Stimulated activated naive CD8-positive, alpha-beta T cell treated with anti-CD3 and anti-CD28 coated beads, Interleukin-15, amount 100 ng/mL, for 72 hours (primary cell): ENCODE results near the gene FAM25G.
"Not testable (repeated sequence)": the region's sequence is repeated elsewhere in the genome, so short reads cannot be mapped to it uniquely, and the experiment has no call there.

Experiments
- ATAC-seq: fragments of 150-1000 bp; cut with Tn5 transposase; 2 replicates; pipeline ENCODE4 v1.10.0; 2021; ENCODE audit warnings: mild to moderate bottlenecking, moderate library complexity
- DNase-seq, 2 donors: peaks; one replicate each; pipeline ENCODE4 v3.0.0; 2021 to 2022
- H3K27ac Mint-ChIP-seq, 2 donors: one replicate each; pipeline ENCODE4 v1.8.0; 2022; ENCODE audit warnings: mild to moderate bottlenecking in 2 of 2, mixed read lengths in 2 of 2, moderate library complexity in 2 of 2
- H3K27me3 Mint-ChIP-seq: one replicate; pipeline ENCODE4 v1.8.0; 2022; ENCODE audit warnings: mixed read lengths
- H3K4me1 Mint-ChIP-seq: one replicate; pipeline ENCODE4 v1.8.0; 2022; ENCODE audit warnings: mild to moderate bottlenecking, mixed read lengths
- H3K4me3 Mint-ChIP-seq, 2 donors: one replicate each; pipeline ENCODE4 v1.8.0; 2022; ENCODE audit warnings: mild to moderate bottlenecking in 2 of 2, mixed read lengths in 2 of 2, moderate library complexity in 1 of 2
- H3K9me3 Mint-ChIP-seq, 2 donors: one replicate each; pipeline ENCODE4 v1.8.0; 2022; ENCODE audit warnings: mixed read lengths in 2 of 2

The FAM25G gene

GRCh38 chr10:47491600-47491999 is at the start of gene FAM25G:
TSS of gene FAM25G (minus strand) at chr10:47491700. CDS start at chr10:47491674, 26 bp downstream.
- H3K4me1 Mint-ChIP-seq, ATAC-seq, H3K27me3 Mint-ChIP-seq, H3K9me3 Mint-ChIP-seq, DNase-seq, H3K4me3 Mint-ChIP-seq, H3K27ac Mint-ChIP-seq: not testable (repeated sequence)

- not testable (repeated sequence) for H3K4me3 Mint-ChIP-seq, H3K9me3 Mint-ChIP-seq, DNase-seq, H3K27ac Mint-ChIP-seq, H3K27me3 Mint-ChIP-seq, H3K4me1 Mint-ChIP-seq, ATAC-seq
Measured at GRCh38 chr10:47536430-47536829, 44.9 kb upstream of the FAM25G start.

- H3K4me3 Mint-ChIP-seq, H3K27me3 Mint-ChIP-seq, H3K27ac Mint-ChIP-seq, ATAC-seq, DNase-seq, H3K9me3 Mint-ChIP-seq, H3K4me1 Mint-ChIP-seq: not testable (repeated sequence)
Measured at GRCh38 chr10:47523475-47523874, 32.0 kb upstream of the FAM25G start, which contains the start of gene AGAP9. TSS of gene AGAP9 (minus strand) at chr10:47523638. CDS start at chr10:47523526, 112 bp downstream.

- H3K27me3 Mint-ChIP-seq, H3K9me3 Mint-ChIP-seq, H3K4me1 Mint-ChIP-seq: not testable (repeated sequence)
Measured at GRCh38 chr10:47502313-47502712, 10.8 kb upstream of the FAM25G start.

GRCh38 chr10:47494226-47494625 is 2.7 kb upstream of the FAM25G start:
- not testable (repeated sequence) for H3K27me3 Mint-ChIP-seq, H3K4me3 Mint-ChIP-seq, H3K9me3 Mint-ChIP-seq, DNase-seq, H3K4me1 Mint-ChIP-seq, H3K27ac Mint-ChIP-seq, ATAC-seq

More at GRCh38 chr10:47502313-47502712, 10.8 kb upstream of the FAM25G start:
- not testable (repeated sequence) for DNase-seq, ATAC-seq, H3K4me3 Mint-ChIP-seq
- H3K27ac Mint-ChIP-seq: peak overlapping the region in 1 of 2 donors; percentile 12

- not testable (repeated sequence) for DNase-seq, H3K9me3 Mint-ChIP-seq, H3K27ac Mint-ChIP-seq, H3K27me3 Mint-ChIP-seq, H3K4me3 Mint-ChIP-seq, H3K4me1 Mint-ChIP-seq, ATAC-seq
Measured at GRCh38 chr10:47489630-47490029, 1.9 kb downstream of the FAM25G start.

- H3K4me1 Mint-ChIP-seq, ATAC-seq, H3K27me3 Mint-ChIP-seq, DNase-seq, H3K9me3 Mint-ChIP-seq, H3K4me3 Mint-ChIP-seq, H3K27ac Mint-ChIP-seq: not testable (repeated sequence)
Measured at GRCh38 chr10:47485943-47486342, 5.6 kb downstream of the FAM25G start.

GRCh38 chr10:47484786-47485185 is 6.7 kb downstream of the FAM25G start:
- not testable (repeated sequence) for H3K4me3 Mint-ChIP-seq, DNase-seq, ATAC-seq, H3K27ac Mint-ChIP-seq, H3K4me1 Mint-ChIP-seq, H3K9me3 Mint-ChIP-seq, H3K27me3 Mint-ChIP-seq

- not testable (repeated sequence) for ATAC-seq, H3K4me1 Mint-ChIP-seq, H3K4me3 Mint-ChIP-seq, H3K27me3 Mint-ChIP-seq, H3K9me3 Mint-ChIP-seq, H3K27ac Mint-ChIP-seq, DNase-seq
Measured at GRCh38 chr10:47483923-47484322, 7.6 kb downstream of the FAM25G start, which contains the start of gene ANXA8. TSS of gene ANXA8 (minus strand) at chr10:47484115. CDS start at chr10:47483933, 182 bp downstream.

- not testable (repeated sequence) for H3K4me1 Mint-ChIP-seq, DNase-seq, H3K27me3 Mint-ChIP-seq, H3K27ac Mint-ChIP-seq, ATAC-seq, H3K9me3 Mint-ChIP-seq, H3K4me3 Mint-ChIP-seq
Measured at GRCh38 chr10:47482367-47482766, 9.1 kb downstream of the FAM25G start.

- not testable (repeated sequence) for ATAC-seq, H3K4me3 Mint-ChIP-seq, H3K27ac Mint-ChIP-seq, DNase-seq, H3K9me3 Mint-ChIP-seq, H3K27me3 Mint-ChIP-seq, H3K4me1 Mint-ChIP-seq
Measured at GRCh38 chr10:47481768-47482181, 9.7 kb downstream of the FAM25G start.

GRCh38 chr10:47481182-47481766 is 10.2 kb downstream of the FAM25G start:
- not testable (repeated sequence) for H3K4me3 Mint-ChIP-seq, H3K27ac Mint-ChIP-seq, H3K27me3 Mint-ChIP-seq, H3K9me3 Mint-ChIP-seq, DNase-seq, ATAC-seq, H3K4me1 Mint-ChIP-seq

GRCh38 chr10:47480133-47480532 is 11.4 kb downstream of the FAM25G start:
- H3K27ac Mint-ChIP-seq, H3K4me3 Mint-ChIP-seq, H3K4me1 Mint-ChIP-seq, H3K27me3 Mint-ChIP-seq, H3K9me3 Mint-ChIP-seq, ATAC-seq, DNase-seq: not testable (repeated sequence)

GRCh38 chr10:47478114-47478513 is 13.4 kb downstream of the FAM25G start:
- H3K4me1 Mint-ChIP-seq, H3K9me3 Mint-ChIP-seq, ATAC-seq, H3K27ac Mint-ChIP-seq, H3K27me3 Mint-ChIP-seq, DNase-seq, H3K4me3 Mint-ChIP-seq: not testable (repeated sequence)

- H3K9me3 Mint-ChIP-seq, H3K27ac Mint-ChIP-seq, H3K4me3 Mint-ChIP-seq, H3K4me1 Mint-ChIP-seq, DNase-seq, H3K27me3 Mint-ChIP-seq, ATAC-seq: not testable (repeated sequence)
Measured at GRCh38 chr10:47477078-47477477, 14.4 kb downstream of the FAM25G start.

- ATAC-seq, H3K27ac Mint-ChIP-seq, DNase-seq: not testable (repeated sequence)
Measured at GRCh38 chr10:47475101-47475500, 16.4 kb downstream of the FAM25G start.

GRCh38 chr10:47473516-47473915 is 18.0 kb downstream of the FAM25G start:
- ATAC-seq, DNase-seq, H3K4me1 Mint-ChIP-seq, H3K27me3 Mint-ChIP-seq, H3K27ac Mint-ChIP-seq, H3K4me3 Mint-ChIP-seq, H3K9me3 Mint-ChIP-seq: not testable (repeated sequence)

More at GRCh38 chr10:47475101-47475500, 16.4 kb downstream of the FAM25G start:
- not testable (repeated sequence) for H3K4me3 Mint-ChIP-seq, H3K9me3 Mint-ChIP-seq, H3K27me3 Mint-ChIP-seq, H3K4me1 Mint-ChIP-seq
